Spleen (tissue), 11 donors: Measurements from ENCODE around the gene UXT. TPM values are rescaled to one million over a fixed set of nuclear protein-coding genes. Genes with fewer than 3 reads are reported as not detected.

Experiments
- DNase-seq: peaks from one replicate; pipeline ENCODE4 v3.0.0-alpha.2; 2020
- H3K27ac ChIP-seq, 8 donors: fragments of 200-600 bp; sonication (generic) in 7 of 8; 1 replicate in 4 of 8; 2 replicates in 4 of 8; pipeline versions ENCODE4 v1.5.0 to v1.8.0; 2016 to 2021; ENCODE audit warnings: inconsistent platforms in 4 of 8, mild to moderate bottlenecking in 4 of 8, moderate library complexity in 1 of 8
- H3K27me3 ChIP-seq, 7 donors: fragments of 200-600 bp; sonication (generic) in 6 of 7; replicated peaks in 1 of 7; 1 replicate in 4 of 7; 2 replicates in 3 of 7; pipeline versions ENCODE4 v1.5.0 to v1.8.0; 2016 to 2021; ENCODE audit warnings: inconsistent platforms in 3 of 7, mild to moderate bottlenecking in 1 of 7
- H3K36me3 ChIP-seq, 6 donors: fragments of 200-600 bp; sonication (generic) in 5 of 6; 1 replicate in 4 of 6; 2 replicates in 2 of 6; pipeline versions ENCODE4 v1.5.0 to v1.8.0; 2016 to 2021; ENCODE audit warnings: inconsistent platforms in 2 of 6
- H3K4me1 ChIP-seq, 6 donors: fragments of 200-600 bp; sonication (generic) in 5 of 6; 1 replicate in 3 of 6; 2 replicates in 3 of 6; pipeline versions ENCODE4 v1.5.0 to v1.8.0; 2016 to 2021; ENCODE audit warnings: inconsistent platforms in 3 of 6
- H3K4me3 ChIP-seq, 8 donors: fragments of 200-600 bp; sonication (generic) in 7 of 8; 1 replicate in 4 of 8; 2 replicates in 4 of 8; pipeline versions ENCODE4 v1.5.0 to v1.8.0; 2016 to 2021; ENCODE audit warnings: inconsistent platforms in 4 of 8, mild to moderate bottlenecking in 4 of 8, moderate library complexity in 2 of 8
- H3K9me3 ChIP-seq, 8 donors: fragments of 200-600 bp; sonication (generic) in 7 of 8; 1 replicate in 4 of 8; 2 replicates in 4 of 8; pipeline versions ENCODE4 v1.5.0 to v1.8.0; 2016 to 2021; ENCODE audit warnings: inconsistent platforms in 4 of 8
- CTCF ChIP-seq, 11 experiments: fragments of 200-600 bp in 7 of 11; fragments of 450-650 bp in 4 of 11; sonication (generic) in 4 of 11; IDR thresholded peaks in 8 of 11; conservative IDR thresholded peaks in 3 of 11; 1 replicate in 7 of 11; 2 replicates in 4 of 11; pipeline versions ENCODE4 v1.4.0 to v1.8.0; 2016 to 2021; ENCODE audit warnings: antibody characterized with exemption in 11 of 11, inconsistent platforms in 4 of 11, mild to moderate bottlenecking in 1 of 11
- POLR2A ChIP-seq, 3 donors: fragments of 450-650 bp; IDR thresholded peaks; one replicate each; pipeline ENCODE4 v1.5.1; 2017; ENCODE audit warnings: antibody characterized with exemption in 3 of 3, mild to moderate bottlenecking in 1 of 3
- POLR2AphosphoS5 ChIP-seq, 3 donors: sonication (generic); formaldehyde crosslinking; IDR thresholded peaks; one replicate each; pipeline ENCODE4 v1.5.1; 2017; ENCODE audit warnings: antibody characterized with exemption in 3 of 3
- WGBS, 5 donors: extraction: QIAGEN DNeasy Blood & Tissue Kit in 3 of 5; methylation state at CpG; one replicate each; pipeline versions ENCODE4 v1.1.5 to v1.1.7; 2013 to 2018; 5-methylcytosine and 5-hydroxymethylcytosine counted together
- intact Hi-C: fragments of 100-400 bp; cut with DNase I; formaldehyde crosslinking; loops from one replicate; pipeline ENCODE4 v1.15.0; 2023; ENCODE audit warnings: low total_unique reads
- polyA plus RNA-seq, 3 donors: library from polyadenylated mRNA; stranded (reverse); fragments of 200-250 nt; gene quantifications; one replicate each; pipeline ENCODE4 v1.2.1, GENCODE V29; 2013
- total RNA-seq, 7 donors: library from RNA; depleted of rRNA in 3 of 7; stranded (reverse); fragments of >200 nt in 3 of 7; fragmentation: NEBNext Ultra II Directional in 4 of 7; extraction: Animal tissue kit (Norgen Biotek cat#: 25700) in 4 of 7; gene quantifications; one replicate each; pipeline versions ENCODE4 v1.1.0 to v1.2.1, GENCODE V29; 2016 to 2021
- donor health status: healthy with polysubstance abuse.
- donor health status: DM: no; HTN: no; CAD: no; lungs with moderate emphysema.
- donor health status: DM: no; HTN: no; CAD: no.
- donor health status: Bipolar disorder and iron deficiency.
- donor health status: healthy.
- donor health status: DM: no; HTN: no; CAD: no.
- donor health status: DM: yes; HTN: yes; CAD: no.

UXT gene
- total and polyA plus RNA-seq, 10 donors, result 83.0 to 274 (median 124) TPM

GRCh38 chrX:47658301-47658683, 688 bp downstream of the UXT start:
- peaks cover 0 to 45% (median 13%) of the 10 kb centered on the region in 6 donors for H3K36me3 ChIP-seq
- peaks cover 0 to 25% (median 12%) of the 10 kb centered on the region in 6 donors for H3K4me1 ChIP-seq
- H3K27ac ChIP-seq, result peak overlapping the region in 7 of 8 donors; percentile 91 to 97 (median 95)
- H3K4me3 ChIP-seq, result peak overlapping the region in 7 of 8 donors; percentile 22 to 72 (median 54)
- no peaks in the 10 kb centered on the region for H3K27me3 ChIP-seq
- no peak for DNase-seq
- no peaks in the 10 kb centered on the region for H3K9me3 ChIP-seq
- TF ChIP-seq POLR2AphosphoS5 (IDR thresholded peaks at IDR 0.05), result no peak
- 0 to 38% (median 2%) methylated on average over 4 to 13 of the region's 13 CpGs for WGBS, 5 donors
- intact Hi-C loops, result no loop called here

- intact Hi-C loops, result no loop called here
These were observed 7.7 kb downstream of the UXT start for GRCh38 chrX:47651043-47651905.

GRCh38 chrX:47650164-47651042, 8.6 kb downstream of the UXT start, which contains the start of gene ELK1:
ELK1 (minus strand) TSS chrX:47650563; CDS start chrX:47641441, 9,122 bp downstream.
- 0 to 47% (median 2%) methylated on average over 25 to 65 of the region's 65 CpGs for WGBS, 5 donors
- peak in 1 of 3 donors; percentile 14 for TF ChIP-seq POLR2A (IDR thresholded peaks at IDR 0.05)
- peak; percentile 65 to 88 (median 81) for TF ChIP-seq POLR2AphosphoS5 (IDR thresholded peaks at IDR 0.05)
- TF ChIP-seq CTCF (IDR thresholded peaks at IDR 0.05 in 8 of 11, conservative IDR thresholded peaks at IDR 0.05 in 3 of 11), result peak in 3 of 11 experiments; percentile 13 to 41 (median 16)

More at GRCh38 chrX:47651043-47651905, 7.7 kb downstream of the UXT start:
- Histone ChIP-seq H3K9me3 (no peaks in the 10 kb centered on the region), H3K27ac (peak overlapping the region; percentile 15 to 93 (median 87)), H3K27me3 (no peaks in the 10 kb centered on the region), H3K4me1 (peaks cover 0 to 32% (median 19%) of the 10 kb centered on the region in 6 donors), H3K36me3 (peaks cover 0 to 48% (median 4%) of the 10 kb centered on the region in 6 donors), H3K4me3 (peak overlapping the region in 6 of 8 donors; percentile 32 to 81 (median 58))
- TF ChIP-seq POLR2A (IDR thresholded peaks at IDR 0.05), result no peak
- peak in 1 of 11 experiments; percentile 3 for TF ChIP-seq CTCF (IDR thresholded peaks at IDR 0.05 in 8 of 11, conservative IDR thresholded peaks at IDR 0.05 in 3 of 11)
- 16 to 47% (median 19%) methylated on average over 18 to 19 of the region's 19 CpGs for WGBS, 5 donors
- DNase-seq, result no peak

GRCh38 chrX:47649781-47650163, 9.2 kb downstream of the UXT start:
- Histone ChIP-seq H3K4me3 (peak overlapping the region in 7 of 8 donors; percentile 49 to 81 (median 60)), H3K27ac (peak overlapping the region in 6 of 8 donors; percentile 78 to 93 (median 91)), H3K9me3 (no peaks in the 10 kb centered on the region), H3K27me3 (no peaks in the 10 kb centered on the region), H3K4me1 (peaks cover 0 to 40% (median 23%) of the 10 kb centered on the region in 6 donors), H3K36me3 (peaks cover 0 to 33% (median 0%) of the 10 kb centered on the region in 6 donors)
- WGBS, 5 donors, result 0 to 44% (median 6%) methylated on average over 10 to 11 of the region's 11 CpGs
- TF ChIP-seq POLR2AphosphoS5 (IDR thresholded peaks at IDR 0.05), result no peak
- no peak for TF ChIP-seq CTCF (IDR thresholded peaks at IDR 0.05 in 8 of 11, conservative IDR thresholded peaks at IDR 0.05 in 3 of 11)
- TF ChIP-seq POLR2A (IDR thresholded peaks at IDR 0.05), result no peak
- no peak for DNase-seq
- intact Hi-C loops, result no loop called here

More at GRCh38 chrX:47650164-47651042, 8.6 kb downstream of the UXT start, which contains the start of gene ELK1:
- Histone ChIP-seq H3K9me3 (no peaks in the 10 kb centered on the region), H3K4me3 (peak within 1 kb of the TSS; percentile 31 to 81 (median 58)), H3K27ac (peak within 1 kb of the TSS; percentile 63 to 93 (median 87)), H3K4me1 (peaks cover 0 to 34% (median 21%) of the 10 kb centered on the region in 6 donors), H3K27me3 (no peaks in the 10 kb centered on the region), H3K36me3 (peaks cover 0 to 40% (median under 1%) of the 10 kb centered on the region in 6 donors)
- intact Hi-C loops, result no loop called here
- DNase-seq, result peak; percentile 96
